Cortex of kidney (tissue), 1 donor: ENCODE measurements around the gene TEX12.
"Not testable (repeated sequence)": the region's sequence is repeated elsewhere in the genome, so short reads cannot be mapped to it uniquely, and the experiment has no call there.

Source experiments
- DNase-seq: peaks from one replicate; lab custom pipeline; 2025; lab: John Stamatoyannopoulos, UW

The TEX12 gene

GRCh38 chr11:112165049-112165448 is 2.1 kb upstream of the TEX12 start:
- DNase-seq = no peak

- DNase-seq = no peak
Observed at GRCh38 chr11:112166562-112166961, 610 bp upstream of the TEX12 start.

- DNase-seq = no peak
Observed at GRCh38 chr11:112172362-112172994, 5.3 kb downstream of the TEX12 start.

- DNase-seq = no peak
Observed at GRCh38 chr11:112173152-112173551, 6.0 kb downstream of the TEX12 start.

- DNase-seq = no peak
Observed at GRCh38 chr11:112174789-112175598, 7.8 kb downstream of the TEX12 start, which contains the start of gene BCO2. TSS of gene BCO2 (plus strand) at chr11:112175512. CDS start at chr11:112175602, 90 bp downstream.

GRCh38 chr11:112175599-112175952 is 8.4 kb downstream of the TEX12 start:
- no peak for DNase-seq

GRCh38 chr11:112176077-112176476 is 8.9 kb downstream of the TEX12 start:
- no peak for DNase-seq

GRCh38 chr11:112177589-112177988 is 10.4 kb downstream of the TEX12 start:
- DNase-seq = no peak

- DNase-seq = no peak
Observed at GRCh38 chr11:112178428-112178827, 11.3 kb downstream of the TEX12 start.

- DNase-seq = no peak
Observed at GRCh38 chr11:112178936-112179335, 11.8 kb downstream of the TEX12 start.

- no peak for DNase-seq
Observed at GRCh38 chr11:112179601-112180000, 12.4 kb downstream of the TEX12 start.

- DNase-seq = no peak
Observed at GRCh38 chr11:112182867-112183266, 15.7 kb downstream of the TEX12 start.

GRCh38 chr11:112185883-112186282 is 18.7 kb downstream of the TEX12 start:
- no peak for DNase-seq

- DNase-seq = no peak
Observed at GRCh38 chr11:112186304-112186703, 19.1 kb downstream of the TEX12 start.

GRCh38 chr11:112195113-112195512 is 27.9 kb downstream of the TEX12 start:
- not testable (repeated sequence) for DNase-seq

GRCh38 chr11:112195951-112196351 is 28.8 kb downstream of the TEX12 start:
- DNase-seq = no peak

GRCh38 chr11:112196519-112197087 is 29.4 kb downstream of the TEX12 start:
- DNase-seq = no peak

- not testable (repeated sequence) for DNase-seq
Observed at GRCh38 chr11:112199101-112199500, 31.9 kb downstream of the TEX12 start.

GRCh38 chr11:112200252-112200651 is 33.1 kb downstream of the TEX12 start:
- DNase-seq = no peak

- no peak for DNase-seq
Observed at GRCh38 chr11:112206071-112206470, 38.9 kb downstream of the TEX12 start.

- no peak for DNase-seq
Observed at GRCh38 chr11:112210890-112211289, 43.7 kb downstream of the TEX12 start.

GRCh38 chr11:112211536-112211935 is 44.4 kb downstream of the TEX12 start:
- no peak for DNase-seq

GRCh38 chr11:112212290-112212689 is 45.1 kb downstream of the TEX12 start:
- no peak for DNase-seq
